Ishikawa (cell line): ENCODE results near the gene UBE2L3.

Experiments used
- CEBPB ChIP-seq: IDR thresholded peaks from 2 replicates; pipeline ENCODE4 v1.6.1; 2012
- CREB1 ChIP-seq: IDR thresholded peaks from 2 replicates; pipeline ENCODE4 v1.6.1; 2012; ENCODE audit warnings: low read depth
- EGR1 ChIP-seq: IDR thresholded peaks from 2 replicates; pipeline ENCODE4 v1.6.1; 2012
- EP300 ChIP-seq: IDR thresholded peaks from 2 replicates; pipeline ENCODE4 v1.6.1; 2012; ENCODE audit warnings: borderline replicate concordance
- FOXM1 ChIP-seq: IDR thresholded peaks from 2 replicates; pipeline ENCODE4 v1.6.1; 2012; ENCODE audit warnings: low read depth, borderline replicate concordance
- MAX ChIP-seq: IDR thresholded peaks from 2 replicates; pipeline ENCODE4 v1.6.1; 2012
- NFIC ChIP-seq: IDR thresholded peaks from 2 replicates; pipeline ENCODE4 v1.6.1; 2012
- RAD21 ChIP-seq: IDR thresholded peaks from 2 replicates; pipeline ENCODE4 v1.6.1; 2012; ENCODE audit warnings: low read depth
- REST ChIP-seq: IDR thresholded peaks from 2 replicates; pipeline ENCODE4 v1.6.1; 2012; ENCODE audit warnings: low read depth, mild to moderate bottlenecking
- TAF1 ChIP-seq: IDR thresholded peaks from 2 replicates; pipeline ENCODE4 v1.6.1; 2012; ENCODE audit warnings: low read depth, mild to moderate bottlenecking
- TCF12 ChIP-seq: IDR thresholded peaks from 2 replicates; pipeline ENCODE4 v1.6.1; 2012; ENCODE audit warnings: low read depth
- TEAD4 ChIP-seq: IDR thresholded peaks from 2 replicates; pipeline ENCODE4 v1.6.1; 2012
- USF1 ChIP-seq: IDR thresholded peaks from 2 replicates; pipeline ENCODE4 v1.6.1; 2012
- YY1 ChIP-seq: IDR thresholded peaks from 2 replicates; pipeline ENCODE4 v1.6.1; 2012; ENCODE audit warnings: low read depth
- ZBTB7A ChIP-seq: IDR thresholded peaks from 2 replicates; pipeline ENCODE4 v1.6.1; 2012; ENCODE audit warnings: low read depth

UBE2L3 gene

GRCh38 chr22:21568347-21569075 lies 997 bp downstream of the UBE2L3 start:
- no peak for TF ChIP-seq RAD21
- no peak for TF ChIP-seq USF1

GRCh38 chr22:21569459-21570170 lies 2.1 kb downstream of the UBE2L3 start:
- no peak for TF ChIP-seq USF1
- TF ChIP-seq FOXM1: no peak
- TF ChIP-seq MAX: no peak
- no peak for TF ChIP-seq YY1
- no peak for TF ChIP-seq TCF12
- TF ChIP-seq RAD21: no peak
- TF ChIP-seq CEBPB: no peak
- no peak for TF ChIP-seq TAF1
- no peak for TF ChIP-seq TEAD4

- no peak for TF ChIP-seq USF1
These were observed 2.9 kb downstream of the UBE2L3 start for GRCh38 chr22:21570398-21570797.

GRCh38 chr22:21571679-21572078 lies 4.2 kb downstream of the UBE2L3 start:
- TF ChIP-seq YY1 (no peak), EGR1 (no peak), CREB1 (no peak), FOXM1 (no peak), TEAD4 (no peak), EP300 (no peak), RAD21 (no peak), TCF12 (no peak), TAF1 (no peak), USF1 (no peak), REST (no peak), CEBPB (no peak), NFIC (no peak), ZBTB7A (no peak), MAX (no peak)

GRCh38 chr22:21573293-21573734 lies 5.8 kb downstream of the UBE2L3 start:
- no peak for TF ChIP-seq RAD21
- TF ChIP-seq MAX: no peak
- no peak for TF ChIP-seq EP300
- no peak for TF ChIP-seq USF1
- TF ChIP-seq ZBTB7A: no peak
- no peak for TF ChIP-seq TCF12
- no peak for TF ChIP-seq NFIC
- no peak for TF ChIP-seq CEBPB
- no peak for TF ChIP-seq TAF1
- TF ChIP-seq YY1: no peak
- TF ChIP-seq TEAD4: no peak
- no peak for TF ChIP-seq EGR1
- no peak for TF ChIP-seq CREB1
- TF ChIP-seq REST: no peak
